Large intestine (tissue), 3 donors: ENCODE measurements around the gene EIF4E3. TPM values are rescaled to one million over a fixed set of nuclear protein-coding genes. Genes with fewer than 3 reads are reported as not detected.
A peak's percentile ranks its signal among the peaks of the same experiment; 100 is the strongest.

Experiments
- DNase-seq, 2 donors: peaks; one replicate each; pipeline versions ENCODE4 v3.0.0 to v3.0.0-alpha.2; 2013
- H3K27ac ChIP-seq: one replicate; pipeline ENCODE4 v1.5.1; 2013; ENCODE audit warnings: low read length
- H3K27me3 ChIP-seq: 2 replicates; pipeline ENCODE4 v1.6.1; 2013; ENCODE audit warnings: low read length; ENCODE audit not compliant: control insufficient read depth, insufficient read depth
- H3K36me3 ChIP-seq: 2 replicates; pipeline ENCODE4 v1.6.1; 2013; ENCODE audit warnings: low read length; ENCODE audit not compliant: control insufficient read depth, insufficient read depth
- H3K4me1 ChIP-seq: one replicate; pipeline ENCODE4 v1.6.1; 2013; ENCODE audit warnings: low read length; ENCODE audit not compliant: control insufficient read depth, insufficient read depth
- H3K4me3 ChIP-seq: one replicate; pipeline ENCODE4 v1.5.1; 2013; ENCODE audit warnings: low read length
- H3K9me3 ChIP-seq: one replicate; pipeline ENCODE4 v1.6.1; 2013; ENCODE audit warnings: mild to moderate bottlenecking, low read depth, low read length, moderate library complexity; ENCODE audit not compliant: control insufficient read depth
- WGBS: methylation state at CpG from one replicate; pipeline ENCODE4 v1.1.5; 2013; ENCODE audit warnings: low lambda C conversion rate; ENCODE audit not compliant: insufficient coverage; 5-methylcytosine and 5-hydroxymethylcytosine counted together
- polyA plus RNA-seq: library from polyadenylated mRNA; unstranded; fragments of 120-200 nt; gene quantifications from one replicate; pipeline ENCODE4 v1.2.1, GENCODE V29; 2013

The EIF4E3 gene
- polyA plus RNA-seq, 1 donor, result 7.7 TPM

DNA sequence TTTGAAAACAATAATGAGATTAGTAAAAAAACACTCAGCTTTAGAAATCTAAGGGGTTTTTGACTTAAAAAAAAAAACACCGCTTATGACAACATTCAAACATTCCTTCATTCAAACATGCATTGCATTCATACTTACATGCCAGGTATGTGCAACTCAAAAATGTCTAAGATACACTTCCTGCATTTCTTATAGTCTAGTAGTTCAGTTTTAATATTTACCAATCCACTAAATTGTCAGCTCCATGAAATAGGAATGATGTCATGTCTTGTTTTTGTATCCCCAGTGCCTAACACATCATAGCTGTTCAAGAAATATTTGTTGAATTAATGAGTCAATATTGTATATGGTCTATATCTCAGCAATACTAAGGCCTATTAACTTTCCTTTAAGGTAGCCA lies 51.7 kb downstream of the EIF4E3 start:
- Histone ChIP-seq H3K4me1 (no peaks in the 10 kb centered on the region), H3K9me3 (no peaks in the 10 kb centered on the region), H3K4me3 (no peak overlapping the region), H3K36me3 (no peaks in the 10 kb centered on the region), H3K27ac (no peak overlapping the region), H3K27me3 (no peaks in the 10 kb centered on the region)
- DNase-seq, result no peak
- WGBS, result no CpG with 5 or more reads among the region's 1 CpG

DNA sequence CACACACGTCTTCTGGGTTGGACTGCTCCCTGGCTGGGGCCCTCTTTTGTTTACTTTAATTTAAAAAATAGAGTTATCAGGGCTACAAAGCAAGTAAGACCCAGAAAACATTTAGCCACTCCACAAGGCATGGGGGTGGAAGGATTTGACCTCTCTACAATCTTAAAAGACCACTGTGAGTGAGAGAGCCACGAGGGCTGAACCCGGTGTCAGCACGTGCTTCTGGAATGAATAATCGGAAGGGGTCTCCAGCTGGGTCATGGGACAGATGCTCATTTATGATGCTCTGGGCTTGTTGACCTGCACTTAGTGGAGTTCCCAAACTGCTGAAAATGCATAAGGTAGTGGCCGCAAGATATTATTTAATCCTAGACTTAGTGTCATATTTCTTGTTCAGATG lies 52.4 kb downstream of the EIF4E3 start:
- no peaks in the 10 kb centered on the region for H3K36me3 ChIP-seq
- no peaks in the 10 kb centered on the region for H3K27me3 ChIP-seq
- no peak for DNase-seq
- no peaks in the 10 kb centered on the region for H3K9me3 ChIP-seq
- H3K27ac ChIP-seq, result no peak overlapping the region
- whole genome bisulfite sequencing, result 43% methylated on average over 1 of the region's 6 CpGs
- no peaks in the 10 kb centered on the region for H3K4me1 ChIP-seq
- H3K4me3 ChIP-seq, result no peak overlapping the region

DNA sequence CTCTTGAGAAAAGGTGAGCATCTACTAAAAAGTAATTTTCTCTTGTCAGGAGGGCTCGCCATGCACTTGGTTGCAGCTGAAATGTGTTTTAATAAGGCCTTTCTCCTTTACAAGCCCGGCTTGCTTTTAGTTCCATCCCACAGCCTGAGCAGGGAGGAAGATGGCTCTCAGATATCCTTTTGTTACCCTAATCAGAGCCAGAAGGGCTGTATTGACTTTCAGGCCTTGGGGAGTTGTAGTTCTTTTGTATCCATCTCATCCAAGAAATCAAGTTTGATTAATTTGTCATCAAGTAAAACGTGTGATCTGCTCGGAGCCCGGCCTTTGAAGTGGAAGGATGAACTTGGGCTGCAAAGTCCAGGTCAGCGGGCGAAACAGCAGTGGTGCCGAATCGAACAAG lies 52.9 kb downstream of the EIF4E3 start:
- Histone ChIP-seq H3K4me1 (no peaks in the 10 kb centered on the region), H3K36me3 (no peaks in the 10 kb centered on the region), H3K9me3 (no peaks in the 10 kb centered on the region), H3K27me3 (no peaks in the 10 kb centered on the region), H3K4me3 (no peak overlapping the region), H3K27ac (no peak overlapping the region)
- WGBS, result 79% methylated on average over 3 of the region's 9 CpGs
- DNase-seq, result no peak

DNA sequence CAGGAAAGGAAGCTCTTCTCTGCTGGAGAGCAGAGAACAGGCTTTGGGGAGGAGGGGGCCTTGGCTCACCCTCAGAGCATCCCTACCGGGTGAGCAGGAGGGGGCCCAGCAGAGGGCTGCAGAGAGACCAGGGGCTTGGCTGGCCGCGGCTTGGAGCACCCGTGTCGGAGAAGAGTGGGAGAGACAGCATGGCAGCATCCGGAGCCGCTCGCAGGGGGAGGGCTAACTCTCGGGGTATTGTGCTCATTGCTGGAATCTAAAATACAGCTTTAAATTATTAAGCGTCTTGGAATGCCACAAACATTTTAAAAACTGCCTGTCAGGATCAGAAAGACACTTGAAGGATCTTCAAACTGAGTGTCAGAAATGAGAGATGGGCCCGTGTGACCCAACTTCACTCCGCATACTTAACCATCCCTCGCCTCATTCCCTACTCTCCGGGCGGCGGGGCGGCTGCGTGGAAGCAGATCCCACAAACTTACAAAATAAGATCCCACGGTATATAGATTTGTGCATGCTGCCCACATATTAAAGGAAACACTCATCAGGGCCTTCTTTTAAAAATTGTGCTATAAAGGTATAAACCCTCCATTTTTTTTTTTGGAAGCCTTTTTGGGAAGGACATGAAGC lies 53.9 kb downstream of the EIF4E3 start:
- H3K4me3 ChIP-seq, result no peak overlapping the region
- H3K27ac ChIP-seq, result no peak overlapping the region
- no peaks in the 10 kb centered on the region for H3K27me3 ChIP-seq
- DNase-seq, result no peak
- no peaks in the 10 kb centered on the region for H3K4me1 ChIP-seq
- H3K9me3 ChIP-seq, result no peaks in the 10 kb centered on the region
- H3K36me3 ChIP-seq, result no peaks in the 10 kb centered on the region
- 100% methylated on average over 1 of the region's 19 CpGs for WGBS

DNA sequence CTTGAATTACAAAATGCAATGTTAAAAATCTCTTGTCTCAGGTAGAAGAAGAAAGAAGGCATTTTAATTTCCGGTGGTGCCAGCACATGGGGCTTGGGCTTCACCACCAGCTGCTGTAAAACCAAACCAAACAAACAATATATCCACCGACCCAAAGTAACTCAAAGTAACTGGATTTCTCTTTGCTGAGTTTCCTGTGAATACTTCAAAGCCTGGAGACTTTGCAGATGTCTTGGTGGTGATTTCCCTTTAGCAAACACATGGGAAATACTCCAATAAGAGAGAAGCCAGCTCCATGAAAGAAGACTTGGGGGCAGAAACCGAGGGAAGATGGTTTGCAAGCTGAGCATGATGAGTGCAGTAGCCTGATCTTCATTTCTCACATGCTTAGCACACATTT lies 62.6 kb downstream of the EIF4E3 start:
- Histone ChIP-seq H3K36me3 (no peaks in the 10 kb centered on the region), H3K27ac (no peak overlapping the region), H3K9me3 (no peaks in the 10 kb centered on the region), H3K27me3 (no peaks in the 10 kb centered on the region), H3K4me3 (no peak overlapping the region), H3K4me1 (peaks cover 12% of the 10 kb centered on the region)
- WGBS, result no CpG with 5 or more reads among the region's 3 CpGs
- no peak for DNase-seq

DNA sequence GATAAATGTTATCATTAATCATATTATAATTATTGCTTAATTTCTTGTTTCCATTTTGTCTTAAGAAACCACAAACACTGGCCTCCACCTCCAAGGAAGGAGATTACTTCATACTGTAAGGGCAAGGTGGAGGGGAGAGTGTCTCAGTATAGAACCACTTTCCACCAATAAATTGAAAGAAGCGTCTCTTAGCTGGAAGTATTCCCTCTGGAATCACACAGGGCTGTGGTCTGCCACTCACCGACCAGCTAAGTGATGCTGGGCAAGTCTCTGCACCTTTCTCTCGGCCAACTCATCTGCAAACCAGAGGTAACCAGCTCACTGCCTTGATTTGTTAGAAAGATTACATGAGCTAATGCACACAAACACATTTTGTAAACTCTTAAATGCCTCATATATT lies 63.1 kb downstream of the EIF4E3 start:
- Histone ChIP-seq H3K9me3 (no peaks in the 10 kb centered on the region), H3K36me3 (no peaks in the 10 kb centered on the region), H3K27ac (no peak overlapping the region), H3K27me3 (no peaks in the 10 kb centered on the region), H3K4me1 (peaks cover 12% of the 10 kb centered on the region), H3K4me3 (no peak overlapping the region)
- no CpG with 5 or more reads among the region's 3 CpGs for WGBS
- DNase-seq, result no peak

DNA sequence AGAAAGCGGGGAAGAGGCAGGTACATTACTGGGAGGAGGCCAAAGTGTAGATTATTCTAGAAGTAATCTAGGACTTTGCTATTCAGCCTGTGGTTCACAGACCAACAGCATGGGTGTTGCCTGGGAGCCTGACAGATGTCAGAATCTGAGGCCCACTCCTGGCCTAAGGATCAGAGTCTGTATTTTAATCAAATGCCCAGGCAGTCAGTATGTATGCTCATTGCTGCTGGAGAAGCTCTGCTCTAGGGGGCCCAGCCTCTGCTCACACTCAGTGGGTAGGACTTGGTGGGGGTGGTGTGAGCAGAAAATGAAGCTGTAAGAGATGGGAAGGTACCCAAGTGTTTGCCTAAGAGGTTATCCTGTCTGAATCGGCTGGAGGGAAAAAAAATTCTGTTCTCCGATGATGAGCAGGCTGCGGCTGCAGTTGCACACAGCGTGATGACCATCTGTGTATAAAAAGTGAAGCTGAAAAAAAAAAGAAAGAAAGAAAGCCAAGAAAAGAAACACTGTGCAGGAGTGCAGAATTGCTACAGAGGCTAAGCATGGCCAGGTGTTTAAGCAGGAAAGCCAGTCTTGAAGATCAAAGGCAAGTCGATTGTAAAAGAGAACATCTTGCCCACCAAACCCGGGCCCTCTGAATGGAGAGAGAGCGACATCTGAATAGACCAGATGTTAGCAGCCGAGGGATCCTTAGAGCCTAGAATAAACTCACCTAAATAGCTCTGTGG lies 65.2 kb downstream of the EIF4E3 start:
- Histone ChIP-seq H3K4me1 (peaks cover 12% of the 10 kb centered on the region), H3K27me3 (no peaks in the 10 kb centered on the region), H3K4me3 (no peak overlapping the region), H3K9me3 (no peaks in the 10 kb centered on the region), H3K27ac (no peak overlapping the region), H3K36me3 (no peaks in the 10 kb centered on the region)
- WGBS, result 46% methylated on average over 4 of the region's 9 CpGs
- DNase-seq, result peak; percentile 56 to 86

DNA sequence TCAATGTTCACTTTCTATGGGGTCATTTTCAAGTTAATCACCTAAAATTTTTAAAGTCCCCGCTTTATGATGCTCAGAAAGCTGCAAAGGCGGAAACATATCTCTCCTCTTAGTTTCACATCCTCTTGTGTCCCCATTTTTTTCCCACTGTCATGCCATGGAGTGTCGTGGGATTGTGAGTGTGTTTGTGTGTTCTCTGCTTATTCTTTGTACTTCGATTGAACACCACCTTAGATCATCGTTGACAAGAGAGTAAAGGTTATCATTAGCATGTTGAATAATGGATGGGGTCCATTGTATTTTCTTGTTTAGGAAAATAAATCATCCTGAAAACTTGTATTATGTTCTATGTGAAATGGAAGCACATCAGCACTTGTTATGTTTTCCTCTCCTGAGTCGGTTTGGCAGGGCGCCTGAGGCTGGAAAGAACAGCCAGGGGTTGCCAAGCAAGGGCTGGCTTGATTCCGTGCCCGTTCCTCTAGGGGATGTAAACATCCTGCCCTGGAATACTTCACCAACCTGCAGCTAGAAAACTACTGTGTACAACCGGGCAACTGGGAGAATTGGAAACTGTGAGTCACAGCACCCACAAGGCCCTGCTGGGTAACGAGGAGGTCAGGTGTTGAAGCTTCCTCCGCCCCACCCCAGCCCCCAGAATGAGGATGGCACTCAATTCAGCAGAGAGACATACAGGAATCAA lies 67.2 kb downstream of the EIF4E3 start:
- Histone ChIP-seq H3K27me3 (no peaks in the 10 kb centered on the region), H3K4me1 (peaks cover 12% of the 10 kb centered on the region), H3K36me3 (no peaks in the 10 kb centered on the region), H3K9me3 (no peaks in the 10 kb centered on the region), H3K4me3 (no peak overlapping the region), H3K27ac (no peak overlapping the region)
- peak; percentile 9 to 26 for DNase-seq
- 100% methylated on average over 2 of the region's 12 CpGs for WGBS

DNA sequence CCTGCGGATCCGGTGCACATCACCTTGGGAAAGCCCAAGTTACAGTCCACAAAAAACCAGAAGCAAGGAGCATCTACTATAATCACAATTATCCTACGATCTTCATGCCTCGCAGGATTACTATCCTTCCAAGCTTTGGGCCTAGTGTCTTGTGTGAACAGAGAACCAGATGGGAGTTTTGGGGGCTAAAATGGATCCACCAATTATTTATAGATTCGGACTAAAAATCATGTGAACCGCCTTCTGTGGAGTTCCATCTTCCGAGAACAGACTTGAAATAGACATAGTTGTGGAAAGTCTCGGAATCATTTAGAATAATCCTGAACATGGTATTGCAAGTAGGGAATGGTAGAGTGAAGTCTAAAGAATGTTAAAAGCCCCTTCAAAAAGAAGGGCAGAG lies 70.1 kb downstream of the EIF4E3 start:
- 100% methylated on average over 1 of the region's 8 CpGs for WGBS
- DNase-seq, result no peak
- Histone ChIP-seq H3K4me1 (peaks cover 11% of the 10 kb centered on the region), H3K27me3 (no peaks in the 10 kb centered on the region), H3K9me3 (no peaks in the 10 kb centered on the region), H3K27ac (no peak overlapping the region), H3K4me3 (no peak overlapping the region), H3K36me3 (no peaks in the 10 kb centered on the region)

DNA sequence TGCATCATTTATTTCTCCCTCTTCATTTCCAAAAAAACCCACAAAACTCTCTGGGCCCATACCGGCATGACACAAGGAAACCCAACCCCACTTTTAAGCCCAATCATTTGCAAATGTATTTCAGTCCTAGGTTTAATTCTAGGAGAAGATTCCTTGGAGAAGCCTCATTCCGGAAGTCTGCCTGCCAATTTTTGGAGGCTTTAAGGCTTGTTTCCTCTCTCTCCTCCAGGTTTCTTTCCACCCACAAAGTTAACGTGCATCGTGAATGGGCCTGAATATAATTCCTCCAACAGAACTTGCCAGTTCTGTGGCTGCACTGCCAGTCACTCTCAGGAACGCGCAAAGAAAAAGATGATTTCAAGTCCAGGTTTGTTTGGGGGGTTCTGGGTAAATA lies 71.8 kb downstream of the EIF4E3 start:
- Histone ChIP-seq H3K27me3 (no peaks in the 10 kb centered on the region), H3K4me3 (no peak overlapping the region), H3K9me3 (no peaks in the 10 kb centered on the region), H3K27ac (no peak overlapping the region), H3K36me3 (no peaks in the 10 kb centered on the region), H3K4me1 (peaks cover 13% of the 10 kb centered on the region)
- DNase-seq, result no peak
- WGBS, result no CpG with 5 or more reads among the region's 6 CpGs
